GM12878 (cell line): ENCODE data around the gene RAP2B. TPM values are rescaled to one million over a fixed set of nuclear protein-coding genes. Genes with fewer than 3 reads are reported as not detected.

Experiments used
- BCL11A ChIP-seq: IDR thresholded peaks from 2 replicates; pipeline ENCODE4 v1.6.1; 2011; ENCODE audit warnings: low read depth, low read length
- BRCA1 ChIP-seq: IDR thresholded peaks from 2 replicates; pipeline ENCODE4 v1.6.1; 2011; ENCODE audit warnings: low read depth, low read length, improper control_type of control experiment
- CHD2 ChIP-seq: IDR thresholded peaks from 2 replicates; pipeline ENCODE4 v1.6.1; 2011; ENCODE audit warnings: low read depth, low read length, improper control_type of control experiment, borderline replicate concordance
- E4F1 ChIP-seq: fragments of 450-650 bp; IDR thresholded peaks from 2 replicates; pipeline ENCODE4 v1.6.1; 2018; ENCODE audit warnings: borderline replicate concordance, mild to moderate bottlenecking; ENCODE audit not compliant: partially characterized antibody
- ELK1 ChIP-seq: IDR thresholded peaks from 2 replicates; pipeline ENCODE4 v1.6.1; 2012; ENCODE audit warnings: low read depth, low read length, improper control_type of control experiment
- FOXK2 ChIP-seq: fragments of 450-650 bp; IDR thresholded peaks from 2 replicates; pipeline ENCODE4 v1.6.1; 2017; ENCODE audit warnings: mild to moderate bottlenecking, moderate library complexity
- HCFC1 ChIP-seq: fragments of 150-350 bp; IDR thresholded peaks from 2 replicates; pipeline ENCODE4 v1.6.1; 2014; ENCODE audit warnings: low read length
- IRF4 ChIP-seq: IDR thresholded peaks from 2 replicates; pipeline ENCODE4 v1.6.1; 2011; ENCODE audit warnings: low read depth, low read length
- MAX ChIP-seq: IDR thresholded peaks from 2 replicates; pipeline ENCODE4 v1.6.1; 2012; ENCODE audit warnings: low read depth, low read length, improper control_type of control experiment
- MTA2 ChIP-seq: fragments of 450-650 bp; IDR thresholded peaks from 2 replicates; pipeline ENCODE4 v1.6.1; 2016; ENCODE audit warnings: low read depth, mild to moderate bottlenecking, moderate library complexity
- NFXL1 ChIP-seq: fragments of 450-650 bp; IDR thresholded peaks from 2 replicates; pipeline ENCODE4 v1.6.1; 2017; ENCODE audit warnings: antibody characterized with exemption, mild to moderate bottlenecking, borderline replicate concordance
- RAD51 ChIP-seq: fragments of 450-650 bp; IDR thresholded peaks from 2 replicates; pipeline ENCODE4 v1.6.1; 2016; ENCODE audit warnings: moderate library complexity, mild to moderate bottlenecking, inconsistent platforms
- RUNX3 ChIP-seq: IDR thresholded peaks from 2 replicates; pipeline ENCODE4 v1.6.1; 2012; ENCODE audit warnings: low read length, inconsistent platforms
- SMAD1 ChIP-seq: fragments of 450-650 bp; IDR thresholded peaks from 2 replicates; pipeline ENCODE4 v1.6.1; 2018; ENCODE audit warnings: mild to moderate bottlenecking, low read depth; ENCODE audit not compliant: partially characterized antibody
- SMAD5 ChIP-seq: IDR thresholded peaks from 2 replicates; pipeline ENCODE4 v1.6.1; 2016; ENCODE audit warnings: antibody characterized with exemption, low read depth
- SUPT20H ChIP-seq: IDR thresholded peaks from 2 replicates; pipeline ENCODE4 v1.6.1; 2011; ENCODE audit warnings: low read depth, mild to moderate bottlenecking, low read length, moderate library complexity, borderline replicate concordance; ENCODE audit not compliant: control insufficient read depth
- TBL1XR1 ChIP-seq: IDR thresholded peaks from 2 replicates; pipeline ENCODE4 v1.6.1; 2012; ENCODE audit warnings: low read depth, low read length, improper control_type of control experiment
- YY1 ChIP-seq: IDR thresholded peaks from 2 replicates; pipeline ENCODE4 v1.6.1; 2011; ENCODE audit warnings: low read depth, mild to moderate bottlenecking, low read length
- ZBED1 ChIP-seq: IDR thresholded peaks from 2 replicates; pipeline ENCODE4 v1.6.1; 2016; ENCODE audit warnings: borderline replicate concordance
- ZBTB4 ChIP-seq: fragments of 450-650 bp; formaldehyde crosslinking; IDR thresholded peaks from 2 replicates; pipeline ENCODE4 v1.4.0; 2022; ENCODE audit warnings: mild to moderate bottlenecking, moderate library complexity
- ZNF24 ChIP-seq: fragments of 450-650 bp; IDR thresholded peaks from 2 replicates; pipeline ENCODE4 v1.6.1; 2017; ENCODE audit warnings: antibody characterized with exemption, mild to moderate bottlenecking
- ZZZ3 ChIP-seq: IDR thresholded peaks from 2 replicates; pipeline ENCODE4 v1.6.1; 2011; ENCODE audit warnings: low read depth; ENCODE audit not compliant: control insufficient read depth, insufficient read length
- polyA plus RNA-seq, 11 experiments: library from polyadenylated mRNA; depleted of rRNA in 4 of 11; unstranded in 6 of 11; stranded (reverse) in 5 of 11; fragments of >200 nt; fragmentation: Nextera tagmentation in 4 of 11; fragmentation: Illumina TruSeq in 1 of 11; extraction: Ambion mirVana in 4 of 11; extraction: Trizol in 1 of 11; gene quantifications; 1 replicate in 1 of 11; 2 replicates in 10 of 11; pipeline versions ENCODE4 v1.2.1 to v1.2.3, GENCODE V29; 2011 to 2016; ENCODE audit warnings: inconsistent platforms in 2 of 11, missing spikeins in 2 of 11, low read depth in 1 of 11
- total RNA-seq, 4 experiments: library from RNA; depleted of rRNA in 3 of 4; stranded (reverse); fragments of >200 nt in 3 of 4; fragmentation: Illumina TruSeq in 1 of 4; extraction: Trizol in 1 of 4; gene quantifications; 2 replicates each; pipeline versions ENCODE4 v1.2.1 to v1.2.3, GENCODE V29; 2013 to 2021
- TF ChIP-seq, protein P1 (sequence below): IDR thresholded peaks from 2 replicates; pipeline ENCODE4 v1.6.1; 2011; ENCODE audit warnings: borderline replicate concordance, low read depth, mild to moderate bottlenecking, moderate library complexity, low read length; ENCODE audit not compliant: insufficient read depth, poor library complexity, severe bottlenecking

RAP2B gene
- total and polyA plus RNA-seq, 10 of the 15 experiments (the other 5 are each of a cell fraction or from before 2014, with no cell fraction given), result 5.9 to 21.3 (median 12.0) TPM

DNA sequence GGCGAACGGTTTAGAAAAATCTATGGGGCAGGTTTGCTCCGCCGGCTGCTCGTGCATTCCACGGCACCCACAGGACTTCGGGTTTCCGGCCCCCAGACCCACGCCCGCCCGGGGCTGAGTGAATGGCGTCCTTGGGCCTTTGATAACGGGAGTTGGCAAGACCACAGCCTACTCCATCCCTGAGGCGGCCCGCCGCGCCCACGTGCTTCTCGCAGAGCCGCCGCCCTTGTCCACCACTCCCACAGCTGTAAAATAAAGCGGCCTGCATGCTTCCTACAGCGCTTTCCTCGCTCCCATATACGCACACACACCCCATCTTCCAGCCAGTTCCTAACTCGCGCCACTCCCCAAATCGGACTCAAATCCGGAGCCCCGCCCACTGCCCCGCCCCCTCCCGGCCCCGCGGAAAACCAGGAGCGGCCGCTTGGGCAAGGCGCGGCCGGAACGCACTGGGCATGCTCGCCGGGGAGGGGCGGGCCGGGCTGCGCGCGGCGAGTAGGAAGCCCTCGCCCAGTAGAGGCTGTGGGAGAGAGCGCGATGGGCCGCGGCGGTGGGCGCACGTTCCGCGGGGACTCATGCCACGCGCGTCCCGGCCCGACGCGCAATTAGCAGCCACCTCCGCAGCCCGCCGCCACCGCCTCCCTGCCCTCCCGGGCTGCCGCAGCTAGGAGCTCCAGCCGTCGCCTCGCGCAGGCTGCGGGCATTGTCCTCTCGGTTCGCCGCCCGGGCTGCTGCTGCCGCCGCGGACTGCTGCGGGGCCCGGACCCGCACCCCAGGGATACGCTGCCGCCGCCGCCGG is at the start of gene RAP2B (continued):
- TF ChIP-seq ELK1 (no peak), CHD2 (peak; percentile 52), RAD51 (no peak), ZBTB4 (CRISPR knock-in tag) (no peak), ZZZ3 (no peak), ZNF24 (no peak), HCFC1 (no peak; the same call in 1 of the 2 replicates), ZBED1 (no peak), NFXL1 (no peak), TBL1XR1 (no peak), IRF4 (no peak), BRCA1 (no peak), YY1 (peak; percentile 67), FOXK2 (no peak), SMAD5 (peak; percentile 65; the same call in 1 of the 2 replicates), SUPT20H (no peak), RUNX3 (no peak; the same call in 1 of the 2 replicates), E4F1 (no peak), MTA2 (no peak; the same call in 1 of the 2 replicates), MAX (peak; percentile 77), SMAD1 (no peak), BCL11A (no peak)
- TF ChIP-seq, protein P1, sequence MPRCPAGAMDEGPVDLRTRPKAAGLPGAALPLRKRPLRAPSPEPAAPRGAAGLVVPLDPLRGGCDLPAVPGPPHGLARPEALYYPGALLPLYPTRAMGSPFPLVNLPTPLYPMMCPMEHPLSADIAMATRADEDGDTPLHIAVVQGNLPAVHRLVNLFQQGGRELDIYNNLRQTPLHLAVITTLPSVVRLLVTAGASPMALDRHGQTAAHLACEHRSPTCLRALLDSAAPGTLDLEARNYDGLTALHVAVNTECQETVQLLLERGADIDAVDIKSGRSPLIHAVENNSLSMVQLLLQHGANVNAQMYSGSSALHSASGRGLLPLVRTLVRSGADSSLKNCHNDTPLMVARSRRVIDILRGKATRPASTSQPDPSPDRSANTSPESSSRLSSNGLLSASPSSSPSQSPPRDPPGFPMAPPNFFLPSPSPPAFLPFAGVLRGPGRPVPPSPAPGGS, result peak; percentile 55
